Stromal cell of bone marrow (primary cell): ENCODE data around the gene CSNK2A1.
"Not testable (repeated sequence)": the region's sequence is repeated elsewhere in the genome, so short reads cannot be mapped to it uniquely, and the experiment has no call there.

Experiments
- DNase-seq: peaks from one replicate; pipeline ENCODE4 v3.0.0-alpha.2; 2012; ENCODE audit warnings: low read depth

CSNK2A1 gene

GRCh38 chr20:543369-544152 lies at the start of gene CSNK2A1:
TSS of gene CSNK2A1 (minus strand) at chr20:543790. CDS start at chr20:508551, 35,239 bp downstream.
- DNase-seq, result peak; percentile 93

DNA sequence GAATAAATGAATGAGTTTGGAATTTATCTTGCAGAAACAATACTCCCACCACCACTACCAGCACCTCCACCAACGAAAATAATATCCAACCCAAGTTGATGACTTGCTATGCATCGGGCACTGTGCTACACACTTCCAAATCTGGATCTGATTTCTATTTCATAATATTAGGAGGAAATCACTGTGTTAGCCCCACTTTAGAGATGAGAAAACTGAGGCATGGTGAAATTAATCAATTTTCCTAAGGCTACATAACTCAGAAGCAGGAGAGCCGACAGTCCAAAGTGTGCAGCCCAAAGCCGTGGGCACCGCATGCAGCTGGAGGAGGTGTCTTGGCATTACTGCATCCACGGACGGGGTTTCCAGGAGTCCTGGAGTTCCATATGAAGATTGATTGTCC lies 48.9 kb upstream of the CSNK2A1 start:
- no peak for DNase-seq

GRCh38 chr20:591941-592340 lies 48.4 kb upstream of the CSNK2A1 start:
- no peak for DNase-seq

DNA sequence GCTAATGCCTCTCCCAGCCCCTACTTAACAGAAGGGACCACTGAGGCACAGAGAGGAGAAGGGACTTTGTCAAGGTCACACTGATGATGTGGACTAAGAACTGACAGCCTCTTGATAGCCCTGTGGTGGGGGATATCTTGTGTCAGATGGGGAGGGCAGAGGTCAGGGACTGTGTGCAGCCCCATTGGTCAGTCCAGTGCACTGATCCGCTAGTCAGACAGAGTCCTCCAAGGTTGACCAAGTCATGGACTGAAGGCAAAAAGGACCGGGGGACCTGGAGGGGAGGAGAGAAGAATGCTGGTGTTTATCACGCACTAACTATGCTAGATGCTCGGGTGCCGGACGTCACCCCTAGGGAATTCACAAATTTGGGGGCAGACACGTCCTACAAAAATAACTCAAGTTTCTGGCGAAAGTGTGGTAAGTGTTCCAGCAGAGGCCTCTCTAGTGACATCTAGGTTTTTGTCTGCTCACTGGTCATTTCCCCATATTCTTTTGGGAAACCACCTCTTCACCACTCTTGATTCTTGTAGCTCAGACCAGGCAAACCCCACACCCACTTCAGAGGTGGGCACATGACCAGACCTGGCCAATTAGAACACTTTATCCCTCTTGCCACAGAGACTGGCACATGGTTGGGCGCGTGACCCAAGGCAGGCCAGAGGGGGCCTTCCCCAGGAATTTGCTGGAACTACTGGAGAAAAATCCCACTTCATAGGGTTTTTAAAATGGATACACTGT lies 45.5 kb upstream of the CSNK2A1 start:
- DNase-seq, result no peak

DNA sequence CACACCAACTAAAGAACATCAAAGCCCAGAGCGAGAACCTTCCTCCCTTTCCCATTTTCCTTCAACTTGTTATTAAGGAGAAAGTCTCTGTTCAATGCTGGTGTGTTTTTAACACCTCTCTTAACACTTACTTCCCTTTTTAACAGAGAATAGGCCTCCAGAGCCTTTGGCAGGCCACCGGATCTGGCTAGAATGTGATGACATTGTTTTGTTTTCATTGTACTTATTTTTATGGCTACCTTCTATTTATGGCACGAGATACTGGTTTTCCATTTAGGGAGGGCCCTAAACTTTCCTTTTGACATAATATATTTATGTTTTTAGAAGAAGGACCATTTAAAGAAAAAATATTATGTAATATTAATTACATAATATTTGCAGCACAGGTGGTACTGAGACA lies 44.9 kb upstream of the CSNK2A1 start:
- DNase-seq, result no peak

DNA sequence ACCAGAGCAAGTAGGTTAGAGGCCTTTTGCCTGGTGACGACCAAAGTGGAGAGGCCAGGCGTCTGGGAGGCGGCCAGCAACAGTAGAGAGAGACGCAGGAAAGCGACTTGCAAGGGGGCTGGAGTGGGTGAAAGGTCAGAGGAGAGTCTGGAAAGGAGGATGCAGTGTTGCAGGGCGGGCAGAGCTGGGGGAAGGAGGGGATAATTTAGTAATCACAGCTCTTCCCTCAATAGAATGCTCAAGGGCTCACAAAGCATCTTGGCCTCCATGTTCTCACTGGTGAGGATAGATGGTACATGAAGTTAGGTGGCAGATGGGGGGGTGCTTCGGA lies 41.3 kb upstream of the CSNK2A1 start:
- DNase-seq, result no peak

DNA sequence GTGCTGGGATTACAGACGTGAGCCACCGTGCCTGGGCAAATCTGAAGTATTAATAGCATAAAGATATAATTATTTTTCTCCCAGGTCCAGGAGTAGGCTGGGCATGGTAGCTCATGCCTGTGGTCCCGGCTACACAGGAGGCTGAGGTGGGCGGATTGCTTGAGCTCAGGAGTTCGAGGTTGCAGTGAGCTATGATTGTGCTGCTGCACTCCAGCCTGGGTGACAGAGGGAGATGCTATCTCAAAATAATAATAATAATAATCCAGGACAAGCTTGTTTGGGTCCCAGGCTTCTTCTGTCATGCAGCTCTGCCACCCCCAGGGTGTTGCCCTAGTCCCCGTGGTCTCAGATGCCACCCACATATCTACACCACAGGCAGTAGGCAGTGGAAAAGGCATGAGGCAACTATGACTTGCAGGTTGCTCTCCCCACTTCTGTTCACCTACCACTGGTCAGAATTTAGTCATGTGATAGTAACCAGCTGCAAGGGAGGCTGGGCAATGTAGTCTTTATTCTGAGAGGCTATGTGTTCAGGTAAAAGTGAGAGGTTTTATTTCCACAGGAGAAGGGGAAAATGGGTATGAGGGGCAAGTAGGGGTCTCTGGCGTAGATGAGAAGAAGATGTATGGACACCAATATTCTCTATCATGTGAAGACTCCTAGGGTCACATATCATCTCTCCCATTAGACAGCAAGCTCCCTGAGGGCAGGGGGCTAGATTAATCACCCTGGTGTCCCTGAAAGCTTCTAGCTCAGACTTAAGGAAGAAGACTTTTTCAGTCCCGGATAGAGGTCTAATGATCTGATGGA lies 40.8 kb upstream of the CSNK2A1 start:
- no peak for DNase-seq

GRCh38 chr20:582204-582603 lies 38.6 kb upstream of the CSNK2A1 start:
- DNase-seq, result no peak

- DNase-seq, result not testable (repeated sequence)
Observed at GRCh38 chr20:578940-579690, 35.5 kb upstream of the CSNK2A1 start.

DNA sequence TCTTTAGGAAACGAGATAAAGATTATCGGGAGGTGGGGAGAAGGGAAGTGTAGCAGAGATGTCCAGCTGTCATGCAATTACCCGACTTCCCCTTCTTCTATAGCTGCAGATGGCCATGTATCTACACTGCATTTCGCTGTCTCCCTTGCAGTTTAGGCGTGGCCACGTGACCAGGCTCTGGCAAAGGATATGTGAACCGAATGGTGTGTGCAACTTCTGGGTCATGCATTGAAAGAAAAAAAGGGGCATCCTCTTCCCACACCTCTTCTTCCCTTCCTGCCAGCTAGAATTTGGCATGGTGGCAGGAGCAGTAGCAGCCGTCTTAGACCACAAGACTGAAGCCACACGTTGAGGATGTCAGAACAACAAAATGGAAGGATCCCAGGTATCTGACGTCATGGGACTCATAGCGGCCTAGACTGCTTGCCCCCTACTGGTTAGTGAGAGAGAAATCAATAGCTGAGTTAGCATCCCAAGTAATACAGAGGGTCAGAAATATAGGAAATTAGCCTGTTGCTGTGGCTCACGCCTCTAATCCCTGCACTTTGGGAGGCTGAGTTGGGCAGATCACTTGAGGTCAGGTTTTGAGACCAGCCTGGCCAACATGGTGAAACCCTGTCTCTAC lies 33.7 kb upstream of the CSNK2A1 start:
- DNase-seq, result no peak

GRCh38 chr20:576156-576555 lies 32.6 kb upstream of the CSNK2A1 start:
- DNase-seq, result no peak

DNA sequence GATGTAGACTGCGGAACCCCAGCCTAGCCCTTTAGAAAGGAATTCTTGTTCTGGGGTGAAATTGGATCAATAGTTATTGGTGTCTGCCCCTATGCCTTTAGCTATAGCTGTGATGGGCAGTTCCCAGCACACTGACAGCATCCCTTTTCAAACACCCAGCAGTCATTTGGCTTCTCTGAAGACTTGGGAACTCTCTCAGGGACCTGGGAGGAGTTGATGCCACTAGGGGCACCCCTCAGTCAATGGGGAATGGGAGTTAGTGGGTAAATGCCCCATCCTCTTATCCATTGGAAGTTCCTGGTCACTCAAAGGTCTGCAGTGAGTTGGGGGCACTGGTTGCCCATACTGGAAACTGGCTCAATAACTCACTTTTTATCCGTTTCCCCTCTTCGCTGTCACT lies 31.6 kb upstream of the CSNK2A1 start:
- DNase-seq, result no peak

DNA sequence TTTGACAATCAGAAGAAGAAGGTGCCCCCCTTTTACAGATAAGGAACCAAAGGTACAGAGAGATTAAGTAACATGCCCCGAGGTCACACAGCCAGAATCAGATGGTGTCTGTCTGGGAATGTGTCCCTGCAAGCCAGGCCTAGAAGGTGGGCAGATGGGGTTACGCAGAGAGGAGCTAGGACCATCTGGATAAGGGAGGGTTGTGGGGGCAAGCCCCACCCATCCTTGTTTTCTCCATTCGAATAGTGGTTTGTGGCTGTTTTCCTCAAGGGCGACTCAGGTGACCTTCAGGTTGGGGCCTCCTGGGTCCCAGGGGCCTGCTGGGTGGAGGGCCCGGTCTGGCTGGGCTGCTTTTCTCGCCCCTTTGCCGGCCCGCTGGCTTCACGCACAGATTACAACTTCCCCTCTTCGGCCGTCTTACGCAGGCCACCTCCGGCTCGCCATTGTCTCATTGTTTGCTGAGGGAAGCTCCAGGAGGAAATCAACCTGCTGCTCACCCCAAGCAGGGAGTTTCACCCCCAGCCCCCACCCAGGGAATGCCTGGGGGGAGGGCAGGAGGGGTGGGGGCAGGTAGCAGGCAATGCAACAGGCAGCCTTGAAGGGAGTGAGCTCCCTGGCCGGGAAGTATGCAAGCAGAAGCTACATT lies 30.8 kb upstream of the CSNK2A1 start:
- DNase-seq, result no peak

DNA sequence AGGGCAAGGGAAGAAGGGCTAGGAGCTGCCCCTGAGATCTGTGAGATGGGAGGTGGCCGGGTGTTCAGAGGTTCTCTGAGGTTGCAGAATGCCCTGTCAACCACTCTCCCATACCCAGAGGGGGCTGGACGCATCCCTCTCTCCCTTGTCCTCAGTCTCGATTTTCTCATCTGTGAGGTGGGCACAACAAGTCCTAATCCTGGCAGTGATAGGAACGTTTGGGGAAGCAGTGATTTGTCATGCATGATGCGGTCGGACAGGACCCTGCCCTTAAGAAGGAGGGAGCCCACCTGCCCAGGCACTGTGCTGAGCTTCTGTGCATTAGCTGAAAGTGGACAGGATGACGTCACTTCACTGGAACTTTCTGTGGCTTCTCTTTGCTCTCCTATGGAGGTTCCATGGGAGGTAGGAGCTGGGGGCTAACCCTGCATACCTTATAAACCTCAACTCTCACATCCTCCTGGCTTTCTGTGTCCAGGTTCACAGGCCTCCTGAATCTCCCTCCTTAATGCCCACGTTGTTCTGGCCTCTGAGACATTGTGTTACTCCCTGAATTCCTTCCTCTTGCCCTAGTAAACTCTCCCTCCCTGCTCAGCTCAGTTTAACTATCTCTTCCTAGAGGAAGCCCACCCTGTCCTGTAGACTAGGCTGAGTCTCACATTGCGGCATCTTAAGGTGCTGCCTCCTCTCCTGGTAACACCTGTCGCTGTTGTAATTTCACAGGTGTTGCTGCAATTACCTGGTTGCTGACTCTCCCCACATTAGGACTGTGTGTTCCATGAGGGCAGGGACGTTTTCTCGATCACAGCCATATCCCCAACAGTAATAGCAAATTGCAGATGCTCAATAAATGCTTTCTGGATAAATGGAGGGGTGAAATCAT lies 30.1 kb upstream of the CSNK2A1 start:
- DNase-seq, result no peak

DNA sequence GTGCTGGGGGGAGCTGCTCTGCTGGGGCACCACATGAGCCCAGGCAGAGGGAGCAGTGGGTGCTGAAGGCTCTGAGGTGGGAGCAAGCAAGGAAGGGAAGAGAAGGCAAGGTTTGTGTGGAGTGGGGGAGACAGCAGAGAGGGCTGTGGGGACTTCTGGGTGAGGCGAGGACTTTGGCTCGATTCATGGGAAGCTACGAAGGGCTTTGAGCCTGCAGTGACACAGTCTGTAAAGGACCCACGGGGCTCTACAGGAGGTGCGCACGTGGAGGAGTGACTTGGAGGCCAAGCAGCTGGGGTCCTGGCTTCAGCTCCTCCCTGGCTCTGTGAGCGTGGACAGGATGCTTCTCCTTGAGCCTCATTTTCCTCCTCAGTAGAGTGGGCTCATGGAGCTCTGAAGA lies 29.1 kb upstream of the CSNK2A1 start:
- DNase-seq, result no peak

DNA sequence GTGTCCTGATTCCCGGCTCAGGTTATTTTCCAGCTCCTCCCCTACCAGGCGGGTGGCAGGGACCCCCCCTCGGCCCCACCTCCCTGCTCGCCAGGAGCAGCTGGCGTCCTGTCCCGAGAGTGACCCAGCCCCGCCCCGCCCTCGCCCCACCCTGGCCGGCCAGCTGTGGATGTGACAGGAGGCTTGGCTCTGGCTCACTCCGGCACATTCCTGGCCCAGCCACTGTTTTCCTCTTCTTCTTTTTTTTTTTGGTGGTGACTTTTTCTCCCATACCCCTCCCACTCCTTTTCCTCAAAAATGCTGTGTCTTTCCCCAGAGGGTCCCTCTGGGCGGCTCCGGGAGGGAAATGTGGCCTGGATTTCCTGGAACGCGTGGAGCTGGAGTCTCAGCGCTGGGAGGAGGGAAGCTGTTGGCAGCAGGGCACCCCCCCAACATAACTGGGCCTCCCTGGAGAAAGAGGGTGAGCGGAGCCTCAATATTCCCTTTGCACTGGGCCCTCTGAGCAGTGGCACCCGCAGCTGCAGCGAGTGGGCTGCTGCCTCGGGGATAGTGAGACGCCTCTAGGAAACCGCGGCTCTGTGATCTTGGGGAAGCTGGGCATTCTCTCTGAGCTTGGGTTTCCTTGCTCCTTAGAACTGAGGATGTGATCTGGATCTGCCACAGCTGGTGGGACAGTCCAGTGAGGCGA lies 28.3 kb upstream of the CSNK2A1 start:
- DNase-seq, result peak; percentile 3

- DNase-seq, result no peak
Observed at GRCh38 chr20:568673-569415, 25.3 kb upstream of the CSNK2A1 start.

DNA sequence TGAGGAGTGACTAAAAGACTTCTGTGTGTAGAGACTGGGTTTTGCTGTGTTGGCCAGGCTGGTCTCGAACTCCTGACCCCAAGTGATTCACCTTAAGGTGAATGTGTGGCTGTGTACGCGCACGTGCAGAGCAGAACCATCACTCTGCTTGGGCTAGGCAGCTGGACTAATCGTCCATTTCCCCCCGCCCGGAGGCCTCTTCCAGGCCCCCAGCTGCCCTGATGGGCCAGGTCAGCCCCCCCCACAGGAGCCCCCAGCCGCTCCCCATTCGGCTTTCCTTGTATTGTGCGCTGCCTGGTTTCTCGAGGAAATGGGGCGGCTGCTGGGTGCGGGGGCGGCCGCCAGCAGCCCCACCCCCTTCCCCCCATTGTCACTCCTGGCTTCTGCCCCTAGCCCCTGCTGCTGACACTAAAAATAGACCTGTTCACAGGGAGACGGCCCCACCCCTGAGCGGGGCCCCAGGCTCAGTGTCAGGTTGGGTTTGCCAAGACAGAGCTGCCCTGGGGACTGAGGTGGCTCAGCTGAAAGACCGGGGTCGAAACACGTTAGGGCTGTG lies 24.6 kb upstream of the CSNK2A1 start:
- no peak for DNase-seq
